ENCODE results near the gene FOXD1. TPM values are rescaled to one million over a fixed set of nuclear protein-coding genes. Genes with fewer than 3 reads are reported as not detected.
A peak's percentile ranks its signal among the peaks of the same experiment; 100 is the strongest.

Gene FOXD1
- total RNA-seq, 4 donors from 2014 or later = 0.33 to 0.49 (median 0.41) TPM; not detected in 1

- H3K9me3 ChIP-seq = no peaks in the 10 kb centered on the region
- TF ChIP-seq CTCF (IDR thresholded peaks at IDR 0.05 in 4 of 5, conservative IDR thresholded peaks at IDR 0.05 in 1 of 5) = no peak
- intact Hi-C loops (cut with DNase I; ENCODE audit: low total_unique reads) = no loop called here
- H3K4me1 ChIP-seq = no peaks in the 10 kb centered on the region
- DNase-seq (no peak), ATAC-seq (no peak)
- no peaks in the 10 kb centered on the region for H3K36me3 ChIP-seq
- in situ Hi-C loops (cut with MboI; ENCODE audit: low sequenced_read_pairs in 4 of 4) = loop anchor here in 2 of 4 donors (25.0 kb wide), 1 partner anchor 234 kb away; no protein-coding TSS in a partner anchor
- H3K27me3 ChIP-seq = peaks cover 82 to 88% (median 85%) of the 10 kb centered on the region in 3 donors
- H3K27ac ChIP-seq = no peak overlapping the region
- H3K4me3 ChIP-seq = peak overlapping the region in 2 of 4 donors; percentile 5 to 38
Observed at GRCh38 chr5:73445665-73446630, 2.6 kb downstream of the FOXD1 start.

GRCh38 chr5:73444499-73445438, 3.8 kb downstream of the FOXD1 start:
- Histone ChIP-seq H3K27ac (no peak overlapping the region), H3K9me3 (no peaks in the 10 kb centered on the region), H3K36me3 (no peaks in the 10 kb centered on the region), H3K4me1 (no peaks in the 10 kb centered on the region), H3K27me3 (peaks cover 81 to 86% (median 83%) of the 10 kb centered on the region in 3 donors), H3K4me3 (no peak overlapping the region)
- intact Hi-C loops (cut with DNase I; ENCODE audit: low total_unique reads) = no loop called here
- DNase-seq = no peak
- in situ Hi-C loops (cut with MboI; ENCODE audit: low sequenced_read_pairs in 4 of 4) = loop anchor here in 2 of 4 donors (25.0 kb wide), 1 partner anchor 232 kb away; no protein-coding TSS in a partner anchor
- TF ChIP-seq CTCF (IDR thresholded peaks at IDR 0.05 in 4 of 5, conservative IDR thresholded peaks at IDR 0.05 in 1 of 5) = no peak
- no peak for TF ChIP-seq POLR2A (IDR thresholded peaks at IDR 0.05)
- ATAC-seq = no peak

- Histone ChIP-seq H3K9me3 (no peaks in the 10 kb centered on the region), H3K4me1 (no peaks in the 10 kb centered on the region), H3K4me3 (no peak overlapping the region), H3K27ac (no peak overlapping the region), H3K36me3 (no peaks in the 10 kb centered on the region), H3K27me3 (peaks cover 81 to 86% (median 83%) of the 10 kb centered on the region in 3 donors)
- intact Hi-C loops (cut with DNase I; ENCODE audit: low total_unique reads) (no loop called here), in situ Hi-C loops (cut with MboI; ENCODE audit: low sequenced_read_pairs in 4 of 4) (loop anchor here in 2 of 4 donors (25.0 kb wide), 1 partner anchor 232 kb away; no protein-coding TSS in a partner anchor)
- TF ChIP-seq POLR2A (IDR thresholded peaks at IDR 0.05) (no peak), CTCF (IDR thresholded peaks at IDR 0.05 in 4 of 5, conservative IDR thresholded peaks at IDR 0.05 in 1 of 5) (no peak)
- DNase-seq (no peak), ATAC-seq (no peak)
Observed at GRCh38 chr5:73443829-73444498, 4.6 kb downstream of the FOXD1 start.

- Histone ChIP-seq H3K4me3 (no peak overlapping the region), H3K4me1 (no peaks in the 10 kb centered on the region), H3K9me3 (no peaks in the 10 kb centered on the region), H3K27me3 (peaks cover 83 to 88% (median 85%) of the 10 kb centered on the region in 3 donors), H3K27ac (no peak overlapping the region), H3K36me3 (no peaks in the 10 kb centered on the region)
- no peak for DNase-seq
- intact Hi-C loops (cut with DNase I; ENCODE audit: low total_unique reads) = no loop called here
- no peak for ATAC-seq
- no peak for TF ChIP-seq CTCF (IDR thresholded peaks at IDR 0.05 in 4 of 5, conservative IDR thresholded peaks at IDR 0.05 in 1 of 5)
- no peak for TF ChIP-seq POLR2A (IDR thresholded peaks at IDR 0.05)
- in situ Hi-C loops (cut with MboI; ENCODE audit: low sequenced_read_pairs in 4 of 4) = loop anchor here in 2 of 4 donors (25.0 kb wide), 1 partner anchor 231 kb away; no protein-coding TSS in a partner anchor
Observed at GRCh38 chr5:73442996-73443627, 5.5 kb downstream of the FOXD1 start.
